Keratinocyte (primary cell): ENCODE data around the gene MNX1. TPM values are rescaled to one million over a fixed set of nuclear protein-coding genes. Genes with fewer than 3 reads are reported as not detected.

Experiments used
- DNase-seq: peaks from one replicate; pipeline ENCODE4 v3.0.0-alpha.2; 2011; ENCODE audit warnings: low read depth, missing footprints, low spot score
- FAIRE-seq: peaks from 2 replicates; lab custom pipeline; 2011; peaks lifted over from hg19 to GRCh38; lab: Jason Lieb, UNC
- H2AFZ ChIP-seq: 2 replicates; pipeline ENCODE4 v1.6.0; 2012; ENCODE audit warnings: low read length, control low read depth, inconsistent platforms; ENCODE audit not compliant: control insufficient read depth
- H3K27ac ChIP-seq: 2 replicates; pipeline ENCODE4 v1.5.1; 2011; ENCODE audit warnings: low read length; ENCODE audit not compliant: control insufficient read depth, insufficient read depth
- H3K27me3 ChIP-seq: 3 replicates; pipeline ENCODE4 v1.6.0; 2011; ENCODE audit warnings: low read length; ENCODE audit not compliant: control insufficient read depth, insufficient read depth; ENCODE audit errors: extremely low read depth
- H3K36me3 ChIP-seq, 2 experiments: 2 replicates in 1 of 2; 3 replicates in 1 of 2; pipeline ENCODE4 v1.5.1; 2011; ENCODE audit warnings: low read length in 2 of 2, mild to moderate bottlenecking in 1 of 2; ENCODE audit not compliant: control insufficient read depth in 2 of 2, insufficient read depth in 2 of 2; ENCODE audit errors: extremely low read depth in 1 of 2
- H3K4me1 ChIP-seq: 3 replicates; pipeline ENCODE4 v1.5.1; 2011; ENCODE audit warnings: low read length; ENCODE audit not compliant: control insufficient read depth, insufficient read depth; ENCODE audit errors: extremely low read depth
- H3K4me2 ChIP-seq: 3 replicates; pipeline ENCODE4 v1.6.0; 2011; ENCODE audit warnings: low read depth, low read length; ENCODE audit not compliant: control insufficient read depth, insufficient read depth; ENCODE audit errors: extremely low read depth
- H3K4me3 ChIP-seq, 3 experiments: fragments of 200-600 bp in 1 of 3; sonication (generic) in 1 of 3; 2 replicates in 2 of 3; 3 replicates in 1 of 3; pipeline ENCODE4 v1.5.1; 2011 to 2016; ENCODE audit warnings: low read length in 3 of 3, mild to moderate bottlenecking in 3 of 3, control low read depth in 2 of 3, inconsistent platforms in 1 of 3, low read depth in 1 of 3, mixed read lengths in 1 of 3, mixed run types in 1 of 3, moderate library complexity in 1 of 3; ENCODE audit not compliant: control insufficient read depth in 2 of 3, insufficient read depth in 2 of 3; ENCODE audit errors: extremely low read depth in 1 of 3
- H3K79me2 ChIP-seq: 2 replicates; pipeline ENCODE4 v1.6.0; 2012; ENCODE audit warnings: low read length; ENCODE audit not compliant: control insufficient read depth, insufficient read depth
- H3K9ac ChIP-seq: 3 replicates; pipeline ENCODE4 v1.6.0; 2011; ENCODE audit warnings: low read length; ENCODE audit not compliant: control insufficient read depth, insufficient read depth; ENCODE audit errors: extremely low read depth
- H3K9me1 ChIP-seq: 3 replicates; pipeline ENCODE4 v1.6.0; 2011; ENCODE audit warnings: low read length; ENCODE audit not compliant: control insufficient read depth, insufficient read depth; ENCODE audit errors: extremely low read depth
- H3K9me3 ChIP-seq: 2 replicates; pipeline ENCODE4 v1.5.1; 2012; ENCODE audit warnings: low read depth, low read length; ENCODE audit not compliant: control insufficient read depth
- H4K20me1 ChIP-seq: 3 replicates; pipeline ENCODE4 v1.6.0; 2011; ENCODE audit warnings: low read length; ENCODE audit not compliant: control insufficient read depth, insufficient read depth; ENCODE audit errors: extremely low read depth
- CTCF ChIP-seq, 3 experiments: IDR thresholded peaks in 1 of 3; conservative IDR thresholded peaks in 1 of 3; optimal IDR thresholded peaks in 1 of 3; 2 replicates in 2 of 3; 3 replicates in 1 of 3; pipeline versions ENCODE3 to v1.5.1; 2011; ENCODE audit warnings: low read length in 3 of 3, mild to moderate bottlenecking in 3 of 3, moderate library complexity in 2 of 3, control low read depth in 1 of 3, inconsistent platforms in 1 of 3; ENCODE audit not compliant: insufficient read depth in 2 of 3; ENCODE audit errors: extremely low read depth in 1 of 3
- EZH2 ChIP-seq: IDR thresholded peaks from one replicate; pipeline ENCODE4 v1.6.1; 2012; ENCODE audit warnings: inconsistent platforms, mild to moderate bottlenecking, low read length, moderate library complexity
- dilution Hi-C: fragments of 300-500 bp; cut with MboI; formaldehyde crosslinking; loops from one replicate; pipeline ENCODE4 v1.7.0; 2020; ENCODE audit warnings: low sequenced_read_pairs; ENCODE audit not compliant: extremely low pct_ligation_motif_present
- polyA plus RNA-seq, 5 experiments: library from polyadenylated mRNA; depleted of rRNA in 3 of 5; stranded (reverse) in 3 of 5; stranded (forward) in 1 of 5; unstranded in 1 of 5; fragments of >200 nt; gene quantifications; 1 replicate in 1 of 5; 2 replicates in 3 of 5; 3 replicates in 1 of 5; pipeline versions ENCODE4 v1.2.1 to v1.2.3, GENCODE V29; 2011 to 2012; ENCODE audit warnings: missing spikeins in 2 of 5, low read depth in 1 of 5, low replicate concordance in 1 of 5

The MNX1 gene
- polyA plus RNA-seq, 1 donor (not counting 4 experiments of a cell fraction or from before 2014, with no cell fraction given) = not detected

- Histone ChIP-seq H3K27me3 (peaks cover 89% of the 10 kb centered on the region), H3K79me2 (no peaks in the 10 kb centered on the region), H3K36me3 (no peaks in the 10 kb centered on the region), H3K27ac (no peak overlapping the region), H3K4me3 (no peak overlapping the region), H3K9me3 (no peaks in the 10 kb centered on the region), H3K9me1 (no peaks in the 10 kb centered on the region), H2AFZ (no peak overlapping the region), H4K20me1 (no peaks in the 10 kb centered on the region), H3K4me1 (peaks cover 15% of the 10 kb centered on the region), H3K4me2 (no peak overlapping the region), H3K9ac (no peak overlapping the region)
- no peak for FAIRE-seq
- dilution Hi-C loops = no loop called here
- DNase-seq = no peak
- TF ChIP-seq CTCF (optimal IDR thresholded peaks at IDR 0.05 in 1 of 3, IDR thresholded peaks at IDR 0.05 in 1 of 3, conservative IDR thresholded peaks at IDR 0.05 in 1 of 3; ENCODE audit: extremely low read depth in 1 of 3, insufficient read depth in 2 of 3, low read length in 3 of 3) (no peak), EZH2 (no peak)
Measured at GRCh38 chr7:157008206-157009169, 2.0 kb downstream of the MNX1 start.

- dilution Hi-C loops = no loop called here
Measured at GRCh38 chr7:157007470-157008066, 2.9 kb downstream of the MNX1 start.

More at GRCh38 chr7:157007470-157008066, 2.9 kb downstream of the MNX1 start:
- TF ChIP-seq CTCF (optimal IDR thresholded peaks at IDR 0.05 in 1 of 3, IDR thresholded peaks at IDR 0.05 in 1 of 3, conservative IDR thresholded peaks at IDR 0.05 in 1 of 3; ENCODE audit: extremely low read depth in 1 of 3, insufficient read depth in 2 of 3, low read length in 3 of 3) (no peak), EZH2 (peak; percentile 62)
- H2AFZ ChIP-seq = no peak overlapping the region
- no peaks in the 10 kb centered on the region for H4K20me1 ChIP-seq
- no peaks in the 10 kb centered on the region for H3K36me3 ChIP-seq
- H3K4me2 ChIP-seq = no peak overlapping the region
- no peak overlapping the region for H3K27ac ChIP-seq
- no peaks in the 10 kb centered on the region for H3K9me3 ChIP-seq
- H3K9ac ChIP-seq = no peak overlapping the region
- FAIRE-seq = no peak
- H3K79me2 ChIP-seq = no peaks in the 10 kb centered on the region
- H3K4me3 ChIP-seq = no peak overlapping the region
- H3K27me3 ChIP-seq = peaks cover 90% of the 10 kb centered on the region
- no peaks in the 10 kb centered on the region for H3K9me1 ChIP-seq
- no peak for DNase-seq
- peaks cover 15% of the 10 kb centered on the region for H3K4me1 ChIP-seq
